ENCODE measurements around the gene SLC40A1. TPM values are rescaled to one million over a fixed set of nuclear protein-coding genes. Genes with fewer than 3 reads are reported as not detected.

Gene SLC40A1
- total RNA-seq, 1 donor from 2014 or later: not detected

GRCh38 chr2:189601043-189601442, 20.5 kb upstream of the SLC40A1 start:
- H3K9me3 Mint-ChIP-seq: no peaks in the 10 kb centered on the region
- H3K4me1 Mint-ChIP-seq: no peaks in the 10 kb centered on the region
- no peak for TF ChIP-seq CTCF (IDR thresholded peaks at IDR 0.05)
- no peak for TF ChIP-seq EZH2 (IDR thresholded peaks at IDR 0.05)
- TF ChIP-seq EZH2phosphoT487 (IDR thresholded peaks at IDR 0.05): no peak
- H3K27ac Mint-ChIP-seq: no peak overlapping the region
- no peak overlapping the region for H3K4me3 ChIP-seq
- no peaks in the 10 kb centered on the region for H3K27me3 ChIP-seq
- H3K9ac ChIP-seq: no peak overlapping the region
- no peaks in the 10 kb centered on the region for H3K36me3 Mint-ChIP-seq
- no peak overlapping the region for H2AFZ ChIP-seq (replicated peaks)
- no peaks in the 10 kb centered on the region for H4K20me1 ChIP-seq (ENCODE audit: low read depth)
- H3F3A ChIP-seq (ENCODE audit: low read depth): no peaks in the 10 kb centered on the region
- DNase-seq (ENCODE audit: low spot score): no peak
- H3K27ac ChIP-seq: no peak overlapping the region
- H3K9me3 ChIP-seq (ENCODE audit: low read depth): no peaks in the 10 kb centered on the region
- no peaks in the 10 kb centered on the region for H3K27me3 Mint-ChIP-seq (ENCODE audit: insufficient read depth, low read depth)
- no peak overlapping the region for H3K4me3 Mint-ChIP-seq
- no peaks in the 10 kb centered on the region for H3K4me1 ChIP-seq
- no peak overlapping the region for H3K4me2 ChIP-seq
- H3K36me3 ChIP-seq: no peaks in the 10 kb centered on the region
- H3K79me2 ChIP-seq (ENCODE audit: low read depth): no peaks in the 10 kb centered on the region

GRCh38 chr2:189599245-189599644, 18.7 kb upstream of the SLC40A1 start:
- no peaks in the 10 kb centered on the region for H3K9me3 Mint-ChIP-seq
- Histone ChIP-seq H4K20me1 (ENCODE audit: low read depth) (no peaks in the 10 kb centered on the region), H3K4me1 (no peaks in the 10 kb centered on the region)

GRCh38 chr2:189595417-189595816, 14.8 kb upstream of the SLC40A1 start:
- no peak overlapping the region for H2AFZ ChIP-seq (replicated peaks)
- H4K20me1 ChIP-seq (ENCODE audit: low read depth): no peaks in the 10 kb centered on the region
- H3K27ac ChIP-seq: no peak overlapping the region
- no peak overlapping the region for H3K9ac ChIP-seq
- no peaks in the 10 kb centered on the region for H3F3A ChIP-seq (ENCODE audit: low read depth)
- no peaks in the 10 kb centered on the region for H3K36me3 Mint-ChIP-seq
- no peaks in the 10 kb centered on the region for H3K4me1 ChIP-seq
- no peak for DNase-seq (ENCODE audit: low spot score)
- no peaks in the 10 kb centered on the region for H3K9me3 ChIP-seq (ENCODE audit: low read depth)
- H3K4me3 Mint-ChIP-seq: no peak overlapping the region
- H3K27me3 Mint-ChIP-seq (ENCODE audit: insufficient read depth, low read depth): no peaks in the 10 kb centered on the region
- H3K27me3 ChIP-seq: peaks cover 7% of the 10 kb centered on the region
- H3K4me2 ChIP-seq: no peak overlapping the region
- H3K36me3 ChIP-seq: no peaks in the 10 kb centered on the region
- H3K4me3 ChIP-seq: no peak overlapping the region
- no peaks in the 10 kb centered on the region for H3K9me3 Mint-ChIP-seq
- TF ChIP-seq EZH2phosphoT487 (IDR thresholded peaks at IDR 0.05) (no peak), EZH2 (IDR thresholded peaks at IDR 0.05) (no peak), CTCF (IDR thresholded peaks at IDR 0.05) (no peak)
- no peaks in the 10 kb centered on the region for H3K79me2 ChIP-seq (ENCODE audit: low read depth)
- H3K27ac Mint-ChIP-seq: no peak overlapping the region
- H3K4me1 Mint-ChIP-seq: no peaks in the 10 kb centered on the region

More at GRCh38 chr2:189599245-189599644, 18.7 kb upstream of the SLC40A1 start:
- no peak overlapping the region for H3K27ac ChIP-seq
- no peak overlapping the region for H3K4me3 Mint-ChIP-seq
- no peaks in the 10 kb centered on the region for H3F3A ChIP-seq (ENCODE audit: low read depth)
- no peak overlapping the region for H3K27ac Mint-ChIP-seq
- no peak overlapping the region for H2AFZ ChIP-seq (replicated peaks)
- no peaks in the 10 kb centered on the region for H3K4me1 Mint-ChIP-seq
- H3K27me3 Mint-ChIP-seq (ENCODE audit: insufficient read depth, low read depth): no peaks in the 10 kb centered on the region
- DNase-seq (ENCODE audit: low spot score): no peak
- no peaks in the 10 kb centered on the region for H3K36me3 ChIP-seq
- H3K79me2 ChIP-seq (ENCODE audit: low read depth): no peaks in the 10 kb centered on the region
- H3K27me3 ChIP-seq: no peaks in the 10 kb centered on the region
- H3K9ac ChIP-seq: no peak overlapping the region
- no peak for TF ChIP-seq EZH2 (IDR thresholded peaks at IDR 0.05)
- no peak for TF ChIP-seq CTCF (IDR thresholded peaks at IDR 0.05)
- TF ChIP-seq EZH2phosphoT487 (IDR thresholded peaks at IDR 0.05): no peak
- H3K4me2 ChIP-seq: no peak overlapping the region
- no peaks in the 10 kb centered on the region for H3K9me3 ChIP-seq (ENCODE audit: low read depth)
- H3K36me3 Mint-ChIP-seq: no peaks in the 10 kb centered on the region
- no peak overlapping the region for H3K4me3 ChIP-seq
